Measurements from ENCODE around the gene STX8.

GRCh38 chr17:9434642-9435057, 141.0 kb downstream of the STX8 start:
- TF ChIP-seq CTCF (IDR thresholded peaks at IDR 0.05; ENCODE audit: low read depth, low read length) (no peak), EZH2phosphoT487 (IDR thresholded peaks at IDR 0.05; ENCODE audit: low read depth) (no peak)
